Gastroesophageal sphincter (tissue), 4 donors: ENCODE measurements around the gene RTN4IP1. TPM values are rescaled to one million over a fixed set of nuclear protein-coding genes. Genes with fewer than 3 reads are reported as not detected.

Experiments used
- ATAC-seq: fragments of 150-250 bp; one replicate; pipeline ENCODE4 v1.9.1; 2016; ENCODE audit warnings: mild to moderate bottlenecking, moderate library complexity
- H3K27ac ChIP-seq, 4 donors: fragments of 200-600 bp; sonication (generic) in 3 of 4; 1 replicate in 3 of 4; 2 replicates in 1 of 4; pipeline ENCODE4 v1.5.1; 2016 to 2019
- H3K27me3 ChIP-seq: fragments of 200-600 bp; sonication (generic); one replicate; pipeline ENCODE4 v1.5.1; 2019
- H3K36me3 ChIP-seq, 2 donors: fragments of 200-600 bp; sonication (generic); one replicate each; pipeline ENCODE4 v1.5.1; 2019; ENCODE audit warnings: control low read depth in 1 of 2
- H3K4me1 ChIP-seq, 3 donors: fragments of 200-600 bp; sonication (generic); 1 replicate in 2 of 3; 2 replicates in 1 of 3; pipeline ENCODE4 v1.5.1; 2016 to 2019; ENCODE audit warnings: control low read depth in 2 of 3
- H3K4me3 ChIP-seq, 2 donors: fragments of 200-600 bp; sonication (generic); one replicate each; pipeline ENCODE4 v1.5.1; 2019; ENCODE audit warnings: mild to moderate bottlenecking in 1 of 2, moderate library complexity in 1 of 2
- H3K9me3 ChIP-seq, 3 donors: fragments of 200-600 bp; sonication (generic); one replicate each; pipeline ENCODE4 v1.5.1; 2017 to 2019; ENCODE audit warnings: control low read depth in 2 of 3
- EP300 ChIP-seq: sonication (generic); formaldehyde crosslinking; IDR thresholded peaks from one replicate; pipeline ENCODE4 v1.6.1; 2017; ENCODE audit warnings: antibody characterized with exemption, mild to moderate bottlenecking
- POLR2A ChIP-seq, 2 donors: fragments of 450-650 bp; IDR thresholded peaks; one replicate each; pipeline ENCODE4 v1.6.1; 2017; ENCODE audit warnings: antibody characterized with exemption in 2 of 2, mild to moderate bottlenecking in 2 of 2, moderate library complexity in 1 of 2
- POLR2AphosphoS5 ChIP-seq: sonication (generic); formaldehyde crosslinking; IDR thresholded peaks from one replicate; pipeline ENCODE4 v1.6.1; 2017; ENCODE audit warnings: antibody characterized with exemption
- WGBS, 2 donors: methylation state at CpG; one replicate each; pipeline ENCODE4 v1.1.5; 2018; ENCODE audit warnings: low coverage in 1 of 2; 5-methylcytosine and 5-hydroxymethylcytosine counted together
- total RNA-seq, 4 donors: library from RNA; depleted of rRNA; stranded (reverse); fragments of >200 nt; gene quantifications; one replicate each; pipeline ENCODE4 v1.1.0, GENCODE V29; 2016
- TF ChIP-seq, protein P1 (sequence below), 4 experiments: fragments of 200-600 bp in 2 of 4; fragments of 450-650 bp in 2 of 4; sonication (generic) in 1 of 4; IDR thresholded peaks; one replicate each; pipeline ENCODE4 v1.5.1; 2017 to 2019; ENCODE audit warnings: antibody characterized with exemption in 4 of 4, mild to moderate bottlenecking in 2 of 4, moderate library complexity in 2 of 4

RTN4IP1 gene
- total RNA-seq, 4 donors from 2014 or later: 2.3 to 5.3 (median 3.5) TPM

DNA sequence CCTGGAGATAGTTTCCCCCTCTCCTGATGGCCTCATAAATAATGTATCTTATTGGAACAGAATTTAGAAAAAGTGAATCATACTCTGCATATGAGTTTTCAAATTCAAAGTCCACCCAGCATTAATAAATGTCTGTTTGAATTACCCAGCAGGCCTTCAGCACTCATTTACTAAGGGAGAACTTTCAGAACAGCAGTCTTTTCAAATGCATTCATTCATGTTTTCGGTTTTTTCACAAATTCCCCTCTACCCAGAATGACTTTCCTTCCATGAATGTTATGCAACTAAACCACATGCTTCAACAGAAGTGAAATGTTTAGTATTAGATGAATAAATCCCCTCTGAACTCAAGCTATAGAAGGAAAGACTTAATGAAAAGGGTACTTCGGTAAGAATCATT, 92.4 kb downstream of the RTN4IP1 start:
- no peak overlapping the region for H3K4me3 ChIP-seq
- no peak for ATAC-seq
- H3K36me3 ChIP-seq: no peaks in the 10 kb centered on the region
- WGBS, 2 donors: 67 to 94% methylated on average over 2 of the region's 2 CpGs
- no peaks in the 10 kb centered on the region for H3K9me3 ChIP-seq
- H3K4me1 ChIP-seq: no peaks in the 10 kb centered on the region
- H3K27ac ChIP-seq: no peak overlapping the region
- H3K27me3 ChIP-seq: no peaks in the 10 kb centered on the region
- no peak for TF ChIP-seq POLR2A (IDR thresholded peaks at IDR 0.05)
- TF ChIP-seq, protein P1, sequence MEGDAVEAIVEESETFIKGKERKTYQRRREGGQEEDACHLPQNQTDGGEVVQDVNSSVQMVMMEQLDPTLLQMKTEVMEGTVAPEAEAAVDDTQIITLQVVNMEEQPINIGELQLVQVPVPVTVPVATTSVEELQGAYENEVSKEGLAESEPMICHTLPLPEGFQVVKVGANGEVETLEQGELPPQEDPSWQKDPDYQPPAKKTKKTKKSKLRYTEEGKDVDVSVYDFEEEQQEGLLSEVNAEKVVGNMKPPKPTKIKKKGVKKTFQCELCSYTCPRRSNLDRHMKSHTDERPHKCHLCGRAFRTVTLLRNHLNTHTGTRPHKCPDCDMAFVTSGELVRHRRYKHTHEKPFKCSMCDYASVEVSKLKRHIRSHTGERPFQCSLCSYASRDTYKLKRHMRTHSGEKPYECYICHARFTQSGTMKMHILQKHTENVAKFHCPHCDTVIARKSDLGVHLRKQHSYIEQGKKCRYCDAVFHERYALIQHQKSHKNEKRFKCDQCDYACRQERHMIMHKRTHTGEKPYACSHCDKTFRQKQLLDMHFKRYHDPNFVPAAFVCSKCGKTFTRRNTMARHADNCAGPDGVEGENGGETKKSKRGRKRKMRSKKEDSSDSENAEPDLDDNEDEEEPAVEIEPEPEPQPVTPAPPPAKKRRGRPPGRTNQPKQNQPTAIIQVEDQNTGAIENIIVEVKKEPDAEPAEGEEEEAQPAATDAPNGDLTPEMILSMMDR (IDR thresholded peaks at IDR 0.05): no peak
- no peak for TF ChIP-seq EP300
- TF ChIP-seq POLR2AphosphoS5: no peak

DNA sequence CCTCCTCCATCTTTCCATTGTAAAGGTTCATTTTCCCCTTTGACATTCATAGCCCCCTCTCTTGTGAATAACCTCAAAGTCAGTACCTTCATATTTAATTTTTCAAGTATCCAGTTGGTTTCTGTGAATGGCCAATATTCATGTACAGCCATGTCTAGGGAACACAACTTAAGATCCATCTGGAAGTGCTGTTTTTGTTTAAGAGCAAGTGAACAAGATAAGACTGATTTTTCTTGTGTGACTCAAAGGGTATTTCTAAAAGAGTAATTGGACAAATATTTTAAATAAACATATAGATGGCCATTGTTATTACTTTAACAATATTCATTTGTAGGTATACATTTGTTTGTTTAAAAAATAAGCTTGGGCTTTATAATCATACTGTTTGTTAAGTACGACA, 92.9 kb downstream of the RTN4IP1 start:
- no peak for ATAC-seq
- no peaks in the 10 kb centered on the region for H3K27me3 ChIP-seq
- no peaks in the 10 kb centered on the region for H3K36me3 ChIP-seq
- H3K4me3 ChIP-seq: no peak overlapping the region
- no peaks in the 10 kb centered on the region for H3K9me3 ChIP-seq
- H3K27ac ChIP-seq: no peak overlapping the region
- WGBS, 2 donors: 75 to 91% methylated on average over 1 of the region's 1 CpG
- TF ChIP-seq POLR2AphosphoS5 (no peak), EP300 (no peak)
- H3K4me1 ChIP-seq: no peaks in the 10 kb centered on the region

DNA sequence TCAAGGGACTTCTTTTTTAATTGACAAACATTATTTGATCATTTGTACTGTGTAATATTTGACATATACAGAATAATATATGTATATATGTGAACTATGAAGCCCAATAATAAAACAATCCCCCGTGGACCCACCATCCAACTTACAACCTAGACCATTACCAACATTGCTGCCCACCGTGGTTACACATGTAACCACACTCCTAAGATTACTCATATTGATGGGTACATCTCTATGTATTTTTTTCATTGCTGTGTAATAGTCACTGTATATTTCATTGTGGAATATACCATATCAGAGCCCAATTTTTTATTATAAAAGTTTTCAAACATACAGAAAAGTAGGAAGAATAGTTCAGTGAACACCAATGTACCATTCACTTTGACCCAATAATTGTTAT, 94.3 kb downstream of the RTN4IP1 start:
- Histone ChIP-seq H3K9me3 (no peaks in the 10 kb centered on the region), H3K27me3 (no peaks in the 10 kb centered on the region), H3K36me3 (no peaks in the 10 kb centered on the region), H3K27ac (no peak overlapping the region), H3K4me3 (no peak overlapping the region), H3K4me1 (no peaks in the 10 kb centered on the region)
- ATAC-seq: no peak
- 86 to 96% methylated on average over 2 of the region's 2 CpGs for WGBS, 2 donors
- TF ChIP-seq EP300: no peak
- TF ChIP-seq POLR2AphosphoS5: no peak
- no peak for TF ChIP-seq POLR2A (IDR thresholded peaks at IDR 0.05)
- TF ChIP-seq, protein P1 (IDR thresholded peaks at IDR 0.05): no peak

DNA sequence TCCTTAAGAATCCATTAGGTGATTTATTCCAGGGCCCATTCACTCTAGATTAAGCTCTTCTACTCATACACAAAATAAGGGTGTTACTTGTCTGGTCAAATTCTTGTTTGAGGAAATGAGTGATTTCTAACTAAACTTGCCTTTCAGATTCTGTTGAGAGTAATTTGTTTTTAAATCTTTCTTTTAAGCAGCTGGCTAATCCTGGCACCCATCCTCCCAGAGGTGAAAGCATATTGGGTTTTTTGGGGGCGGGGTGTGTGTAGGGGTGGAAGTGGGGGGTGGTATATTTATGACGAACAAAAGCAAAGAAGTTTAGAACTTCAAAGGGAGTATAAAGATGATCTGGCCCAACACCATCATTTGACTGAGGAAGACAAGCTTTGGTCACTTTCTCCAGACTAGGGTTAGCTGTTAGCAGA, 94.7 kb downstream of the RTN4IP1 start:
- H3K36me3 ChIP-seq: no peaks in the 10 kb centered on the region
- no peak overlapping the region for H3K27ac ChIP-seq
- H3K4me3 ChIP-seq: no peak overlapping the region
- no peaks in the 10 kb centered on the region for H3K9me3 ChIP-seq
- WGBS, 2 donors: 30 to 40% methylated on average over 2 of the region's 2 CpGs
- H3K4me1 ChIP-seq: no peaks in the 10 kb centered on the region
- no peak for ATAC-seq
- no peak for TF ChIP-seq POLR2AphosphoS5
- TF ChIP-seq, protein P1 (IDR thresholded peaks at IDR 0.05): no peak
- no peak for TF ChIP-seq EP300
- TF ChIP-seq POLR2A (IDR thresholded peaks at IDR 0.05): no peak
- no peaks in the 10 kb centered on the region for H3K27me3 ChIP-seq

DNA sequence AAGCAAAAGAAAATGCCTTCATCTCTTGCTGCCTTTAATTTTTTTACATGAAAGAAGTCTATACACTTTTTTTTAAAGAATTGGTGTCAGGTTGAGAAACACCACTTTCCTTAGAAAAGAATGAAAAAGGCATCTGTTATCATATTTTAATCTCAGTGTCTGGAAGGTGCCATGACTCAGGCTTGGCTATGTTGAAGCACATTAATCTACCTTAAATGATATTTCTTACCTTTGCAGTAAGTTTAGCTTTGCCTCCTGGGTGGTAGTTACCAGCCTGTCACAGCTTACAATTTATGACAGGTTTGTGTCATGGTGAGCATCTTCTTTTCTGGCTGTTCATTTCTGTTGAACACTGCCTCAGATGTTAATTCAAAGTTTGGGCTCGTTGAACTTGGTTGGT, 95.3 kb downstream of the RTN4IP1 start:
- Histone ChIP-seq H3K4me1 (no peaks in the 10 kb centered on the region), H3K36me3 (peaks cover 0 to 5% of the 10 kb centered on the region in 2 donors), H3K27me3 (no peaks in the 10 kb centered on the region), H3K9me3 (no peaks in the 10 kb centered on the region), H3K4me3 (no peak overlapping the region), H3K27ac (no peak overlapping the region)
- WGBS, 2 donors: 25% methylated on average over 1 of the region's 1 CpG; no CpG with 5 or more reads in 1 of the 2 donors
- ATAC-seq: no peak
- TF ChIP-seq, protein P1 (IDR thresholded peaks at IDR 0.05): no peak
- TF ChIP-seq EP300: no peak
- TF ChIP-seq POLR2AphosphoS5: no peak
- TF ChIP-seq POLR2A (IDR thresholded peaks at IDR 0.05): no peak
